Anterior cingulate cortex (tissue), 58 donors: ENCODE data around the gene ABHD2.
"Not testable (repeated sequence)": the region's sequence is repeated elsewhere in the genome, so short reads cannot be mapped to it uniquely, and the experiment has no call there.

Experiments
- DNase-seq, 58 donors: peaks; one replicate each; lab custom pipeline; 2025; lab: John Stamatoyannopoulos, UW

The ABHD2 gene

GRCh38 chr15:89117790-89118189 lies 29.5 kb downstream of the ABHD2 start:
- no peak for DNase-seq

GRCh38 chr15:89118481-89118989 lies 30.3 kb downstream of the ABHD2 start:
- no peak for DNase-seq

DNA sequence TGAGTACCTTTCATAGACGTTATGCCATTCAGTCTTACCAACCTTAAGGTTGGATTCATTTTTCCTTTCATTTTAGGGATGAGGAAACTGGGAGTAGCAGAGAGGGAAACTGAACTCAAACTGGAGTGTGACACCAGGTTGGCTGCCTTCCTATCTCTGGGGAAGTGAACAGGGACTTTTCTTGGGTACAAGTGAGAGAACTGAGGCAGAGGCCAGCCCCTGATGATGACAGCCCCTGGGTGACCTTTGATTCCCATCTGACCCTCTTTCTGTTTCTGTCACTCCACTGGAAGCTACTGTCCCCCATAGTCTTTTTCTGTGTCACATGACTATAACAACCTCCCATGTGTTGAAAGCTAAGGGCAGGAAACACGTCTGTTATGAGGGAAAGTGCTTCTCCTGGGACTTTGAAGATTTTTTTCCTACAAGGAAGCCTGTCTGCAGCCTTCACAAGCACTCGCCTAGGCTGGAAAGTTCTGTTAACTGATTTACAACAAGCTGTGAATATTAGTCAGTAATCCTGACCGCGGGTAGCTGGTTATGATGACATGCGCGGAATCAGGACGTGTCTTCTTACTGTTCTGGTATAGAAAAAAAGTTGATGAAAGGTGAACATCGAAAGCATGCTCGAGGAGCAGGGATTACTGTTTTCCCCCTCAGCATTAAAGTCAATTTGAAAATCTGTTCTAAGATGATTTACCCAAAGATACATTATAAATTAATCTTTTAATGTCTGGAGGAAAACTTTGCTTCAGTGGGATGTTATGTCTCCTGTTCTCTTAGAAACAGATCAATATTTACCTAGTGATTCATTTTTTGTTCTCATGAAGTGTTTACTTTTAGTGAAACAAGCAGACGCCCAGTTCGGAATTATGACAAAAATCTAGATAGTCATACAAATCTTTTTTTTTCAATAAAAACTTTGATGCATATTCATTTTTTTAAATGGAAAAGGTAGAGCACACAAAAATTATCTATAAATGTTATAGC lies 31.5 kb downstream of the ABHD2 start:
- DNase-seq, result no peak

- not testable (repeated sequence) for DNase-seq
Measured at GRCh38 chr15:89120479-89121000, 32.3 kb downstream of the ABHD2 start.

DNA sequence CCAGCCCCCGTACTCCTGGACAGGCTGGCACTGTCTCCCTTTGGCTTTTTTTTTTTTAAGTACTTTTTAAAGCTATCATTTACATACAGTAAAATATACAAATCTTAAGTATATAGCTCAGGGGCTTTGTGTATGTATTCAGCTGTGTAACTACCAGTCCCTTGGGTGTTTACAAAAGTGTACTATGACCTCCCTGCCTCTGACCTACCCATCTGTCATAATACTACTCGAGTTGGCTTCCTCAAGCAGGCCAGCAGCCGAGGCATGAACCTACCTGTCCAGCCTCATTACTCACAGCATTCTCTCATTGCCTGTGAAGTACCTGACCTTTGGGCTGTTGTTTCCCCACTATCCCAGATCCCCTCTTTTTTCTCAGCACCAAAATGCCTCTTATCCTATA lies 33.2 kb downstream of the ABHD2 start:
- no peak for DNase-seq

DNA sequence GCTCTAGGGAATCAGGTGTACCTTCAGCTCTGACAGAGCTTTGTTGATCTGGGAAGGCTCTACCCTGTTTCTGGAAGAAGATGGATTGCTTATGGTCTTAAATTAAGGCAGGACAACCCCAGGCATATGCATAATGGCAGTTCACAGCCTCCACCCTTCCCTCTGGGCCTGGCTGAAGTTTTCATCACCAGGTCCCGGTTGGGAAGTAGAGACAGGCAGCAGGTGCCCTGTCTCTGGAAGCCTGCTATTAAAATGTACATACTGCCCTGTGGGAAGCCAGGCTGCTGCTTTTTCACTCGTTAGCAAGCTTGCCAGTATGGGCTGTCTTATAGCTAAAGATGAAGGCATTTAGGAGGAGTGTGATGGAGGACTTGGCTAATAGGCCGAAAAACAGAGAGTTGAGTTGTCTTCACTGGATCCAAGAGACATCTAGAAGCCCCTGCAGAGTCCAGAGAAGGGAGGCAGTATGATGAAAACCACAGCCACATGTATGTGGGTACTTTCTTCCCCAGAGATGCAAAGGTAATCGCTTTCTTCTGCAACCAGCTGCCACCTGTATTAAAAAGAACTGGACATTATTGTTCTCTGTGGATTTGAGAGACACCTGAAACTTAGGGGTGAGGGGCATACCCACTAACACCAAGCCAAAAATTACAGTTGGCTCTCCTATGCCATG lies 34.4 kb downstream of the ABHD2 start:
- no peak for DNase-seq

GRCh38 chr15:89123181-89123525 lies 34.9 kb downstream of the ABHD2 start:
- no peak for DNase-seq

DNA sequence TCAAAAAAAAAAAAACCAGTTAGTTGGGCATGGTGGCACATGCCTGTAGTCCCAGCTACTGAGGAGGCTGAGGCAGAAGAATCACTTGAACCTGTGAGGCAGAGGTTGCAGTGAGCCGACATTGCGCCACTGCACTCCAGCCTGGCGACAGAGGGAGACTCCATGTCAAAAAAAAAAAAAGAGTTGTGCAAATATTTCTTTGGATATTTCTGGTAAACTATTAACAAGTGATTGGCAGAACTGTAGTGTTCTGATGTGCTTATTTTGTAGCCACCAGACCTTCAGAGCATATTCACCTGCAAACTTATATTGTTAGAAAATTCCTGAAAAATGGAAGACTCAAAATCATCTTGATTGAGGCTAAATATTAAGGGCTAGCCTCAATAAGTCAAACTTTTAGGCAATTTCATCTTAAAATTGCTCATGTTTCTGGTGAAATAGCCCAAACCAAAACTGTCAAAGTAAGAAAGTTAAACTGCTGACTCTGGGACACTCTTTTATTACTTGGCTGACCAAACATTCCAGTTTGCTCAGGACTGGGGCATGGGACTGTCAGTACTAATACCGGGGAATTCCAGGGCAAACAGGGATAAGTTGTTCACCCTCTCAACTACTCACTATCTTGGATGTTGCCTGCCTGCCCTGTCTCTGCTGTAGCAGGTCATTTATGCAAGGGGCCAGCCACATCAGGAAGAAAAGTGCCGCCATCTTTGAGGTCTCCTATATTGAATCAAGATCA lies 37.0 kb downstream of the ABHD2 start:
- no peak for DNase-seq

- no peak for DNase-seq
Measured at GRCh38 chr15:89126009-89126408, 37.8 kb downstream of the ABHD2 start.

GRCh38 chr15:89127054-89127702 lies 38.9 kb downstream of the ABHD2 start:
- DNase-seq, result no peak

DNA sequence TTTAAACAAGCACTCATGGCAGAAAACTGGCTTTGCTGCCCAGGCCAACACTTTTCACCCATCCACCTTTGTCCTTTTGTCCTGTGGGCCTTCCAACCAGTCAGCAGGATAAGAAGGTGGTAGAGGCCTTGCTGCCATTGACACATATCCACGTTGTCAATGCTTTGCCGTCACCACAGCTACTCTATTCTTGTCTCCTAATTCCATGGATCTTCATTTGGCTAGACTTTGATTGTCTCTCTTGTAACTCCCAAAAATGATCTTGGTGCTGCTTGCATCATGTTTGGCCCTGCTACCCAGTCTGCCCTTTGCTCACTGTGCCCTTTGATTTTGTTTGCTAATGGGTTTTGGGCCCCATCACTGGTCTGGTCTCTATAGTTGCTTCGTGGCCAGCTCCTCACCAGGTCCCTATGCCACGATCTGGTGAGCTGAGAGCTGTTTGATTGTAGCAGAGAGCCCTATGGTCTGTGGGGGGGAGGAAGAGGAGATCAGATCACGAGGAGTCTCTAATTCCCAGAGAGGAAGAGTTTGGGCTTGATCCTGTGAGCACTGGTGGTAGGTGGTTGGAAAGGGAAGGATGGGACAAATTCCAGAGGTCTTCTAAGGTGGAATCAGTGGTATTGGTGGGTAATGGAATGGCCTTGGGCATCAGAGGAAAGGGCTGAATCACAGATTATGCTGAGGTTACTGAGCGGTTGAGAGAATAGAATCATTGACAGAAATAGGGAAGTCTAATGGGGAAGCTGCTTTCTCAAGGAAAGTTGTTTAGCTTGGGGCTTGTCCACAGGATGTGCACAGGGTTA lies 40.3 kb downstream of the ABHD2 start:
- no peak for DNase-seq

DNA sequence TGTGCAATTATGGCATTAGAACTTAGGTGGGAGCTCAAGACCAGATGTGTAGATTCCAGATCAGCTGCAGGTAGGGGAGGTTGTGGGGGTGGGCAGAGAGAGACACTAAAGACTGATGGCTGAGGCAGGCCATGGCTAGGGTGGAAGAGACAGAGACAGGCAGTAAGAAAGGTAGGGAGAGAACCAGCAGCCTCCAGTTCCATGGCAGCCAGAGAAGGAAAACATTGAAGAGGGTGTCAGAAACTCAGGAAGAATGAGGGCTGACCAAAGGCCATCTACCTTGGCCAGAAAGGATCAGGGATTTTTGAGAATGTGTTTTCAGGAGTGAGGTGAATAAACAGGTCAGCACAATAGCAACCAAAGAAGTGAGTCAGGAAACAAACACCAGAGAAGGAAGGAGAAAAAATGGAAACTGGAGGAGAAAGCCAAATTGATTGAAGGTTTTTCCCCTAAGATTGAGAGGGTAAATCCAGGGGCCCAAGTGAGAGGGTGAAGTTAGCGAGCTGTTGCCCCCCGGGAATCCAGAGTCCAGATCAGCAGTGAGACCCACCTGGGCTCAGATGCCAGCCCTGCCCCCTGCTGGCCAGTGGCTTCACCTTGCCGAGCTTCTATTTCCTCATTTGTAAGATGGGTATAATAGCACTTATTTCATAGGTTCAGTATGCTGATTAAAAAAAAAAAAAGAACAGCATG lies 41.0 kb downstream of the ABHD2 start:
- peak in 7 of 58 donors; percentile 10 to 48 (median 27) for DNase-seq

DNA sequence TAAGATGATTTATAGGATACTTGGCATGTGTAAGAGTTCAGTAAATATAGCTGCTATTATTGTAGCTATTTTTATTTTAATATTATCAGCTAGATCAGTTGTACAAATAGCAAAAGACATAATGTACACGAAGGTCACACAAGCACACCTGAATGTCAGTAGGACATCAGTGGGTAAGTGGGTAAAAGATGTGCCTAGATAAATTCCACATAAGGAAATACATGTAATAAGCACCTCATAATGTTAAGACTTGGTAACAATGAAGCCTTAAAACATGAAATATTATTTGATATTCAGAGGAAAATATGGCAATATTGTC lies 41.5 kb downstream of the ABHD2 start:
- no peak for DNase-seq

DNA sequence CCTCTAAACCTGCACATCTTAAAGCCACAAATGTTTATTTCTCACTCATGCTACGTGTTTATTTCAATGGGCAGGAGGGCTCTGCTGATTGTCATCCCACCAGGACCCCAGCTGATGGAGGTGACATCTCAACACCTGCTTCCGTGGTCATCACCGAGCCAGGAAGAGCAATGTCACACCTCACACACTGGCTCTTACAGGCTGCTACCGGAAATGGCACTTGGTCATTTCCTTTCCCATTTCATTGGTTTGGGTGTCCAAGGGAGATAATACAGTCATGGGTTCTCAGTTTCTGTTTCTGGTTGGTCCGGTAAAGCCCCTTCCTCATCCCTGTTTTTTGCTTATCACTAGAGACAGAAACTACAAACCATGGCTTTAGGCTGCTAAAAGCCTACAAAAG lies 41.9 kb downstream of the ABHD2 start:
- no peak for DNase-seq

- no peak for DNase-seq
Measured at GRCh38 chr15:89131731-89132130, 43.5 kb downstream of the ABHD2 start.

- peak in 5 of 58 donors; percentile 13 to 43 (median 29) for DNase-seq
Measured at GRCh38 chr15:89132611-89133507, 44.6 kb downstream of the ABHD2 start.

DNA sequence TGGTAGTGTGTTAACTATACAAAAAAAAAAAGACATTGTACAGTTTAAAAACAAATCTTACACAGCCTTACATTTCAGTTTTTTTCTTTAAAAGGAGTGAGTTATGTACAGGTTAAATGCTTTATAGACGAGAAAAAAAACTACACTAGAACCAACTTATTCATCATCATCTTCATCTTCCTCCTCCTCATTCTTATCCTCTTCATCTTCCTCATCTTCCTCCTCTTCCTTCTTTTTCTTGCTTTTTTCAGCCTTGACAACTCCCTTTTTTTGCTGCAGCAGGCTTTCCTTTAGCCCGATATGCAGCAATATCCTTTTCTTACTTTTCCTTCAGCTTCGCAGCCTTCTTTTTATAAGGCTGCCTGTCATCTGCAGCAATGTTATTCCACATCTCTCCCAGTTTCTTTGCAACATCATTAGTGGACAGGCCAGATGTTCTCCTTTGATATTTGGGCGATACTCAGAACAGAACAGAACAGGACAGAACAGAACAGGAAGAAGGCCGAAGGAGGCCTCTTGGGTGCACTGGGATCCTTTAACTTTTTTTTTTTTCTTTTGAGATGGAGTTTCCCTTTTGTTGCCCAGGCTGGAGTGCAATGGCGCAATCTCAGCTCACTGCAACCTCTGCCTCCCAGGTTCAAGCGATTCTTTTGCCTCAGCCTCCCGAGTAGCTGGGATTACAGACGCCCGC lies 47.3 kb downstream of the ABHD2 start:
- DNase-seq, result not testable (repeated sequence)
